Measurements from ENCODE around the gene BICD2. TPM values are rescaled to one million over a fixed set of nuclear protein-coding genes. Genes with fewer than 3 reads are reported as not detected.

BICD2 gene
- polyA plus RNA-seq, 4 donors = 0.67 to 9.7 (median 3.3) TPM

- Histone ChIP-seq H3K27me3 (ENCODE audit: control insufficient read depth in 3 of 3, insufficient read depth in 3 of 3, low read length in 3 of 3) (no peaks in the 10 kb centered on the region), H3K9me3 (ENCODE audit: control insufficient read depth in 2 of 2, insufficient read depth in 1 of 2, low read depth in 1 of 2, low read length in 1 of 2) (no peaks in the 10 kb centered on the region), H3K27ac (ENCODE audit: low read depth in 1 of 3, low read length in 2 of 3) (no peak overlapping the region), H3K4me1 (ENCODE audit: control insufficient read depth in 3 of 3, insufficient read depth in 2 of 3, low read depth in 1 of 3, low read length in 2 of 3) (peaks cover 0 to 9% (median 0%) of the 10 kb centered on the region in 3 donors), H3K36me3 (ENCODE audit: control insufficient read depth in 3 of 3, insufficient read depth in 2 of 3, low read depth in 1 of 3, low read length in 3 of 3) (peaks cover 0 to 53% (median 0%) of the 10 kb centered on the region in 3 donors), H3K4me3 (ENCODE audit: low read depth in 1 of 3, low read length in 3 of 3) (no peak overlapping the region)
- FAIRE-seq (no peak), DNase-seq (no peak)
- WGBS, 3 donors = 95 to 97% (median 97%) methylated on average over 8 of the region's 8 CpGs
Observed at GRCh38 chr9:92730897-92731296, 33.7 kb downstream of the BICD2 start.

GRCh38 chr9:92729735-92730155, 34.9 kb downstream of the BICD2 start:
- no peak for DNase-seq
- H3K27me3 ChIP-seq (ENCODE audit: control insufficient read depth in 3 of 3, insufficient read depth in 3 of 3, low read length in 3 of 3) = no peaks in the 10 kb centered on the region
- H3K27ac ChIP-seq (ENCODE audit: low read depth in 1 of 3, low read length in 2 of 3) = no peak overlapping the region
- H3K9me3 ChIP-seq (ENCODE audit: control insufficient read depth in 2 of 2, insufficient read depth in 1 of 2, low read depth in 1 of 2, low read length in 1 of 2) = no peaks in the 10 kb centered on the region
- H3K4me3 ChIP-seq (ENCODE audit: low read depth in 1 of 3, low read length in 3 of 3) = no peak overlapping the region
- H3K4me1 ChIP-seq (ENCODE audit: control insufficient read depth in 3 of 3, insufficient read depth in 2 of 3, low read depth in 1 of 3, low read length in 2 of 3) = no peaks in the 10 kb centered on the region
- peaks cover 0 to 64% (median 0%) of the 10 kb centered on the region in 3 donors for H3K36me3 ChIP-seq (ENCODE audit: control insufficient read depth in 3 of 3, insufficient read depth in 2 of 3, low read depth in 1 of 3, low read length in 3 of 3)
- FAIRE-seq = no peak
- 92 to 99% (median 92%) methylated on average over 8 to 9 of the region's 9 CpGs for WGBS, 3 donors

GRCh38 chr9:92728831-92729734, 35.5 kb downstream of the BICD2 start:
- H3K27ac ChIP-seq (ENCODE audit: low read depth in 1 of 3, low read length in 2 of 3) = no peak overlapping the region
- no peaks in the 10 kb centered on the region for H3K4me1 ChIP-seq (ENCODE audit: control insufficient read depth in 3 of 3, insufficient read depth in 2 of 3, low read depth in 1 of 3, low read length in 2 of 3)
- no peak overlapping the region for H3K4me3 ChIP-seq (ENCODE audit: low read depth in 1 of 3, low read length in 3 of 3)
- WGBS, 3 donors = 83 to 92% (median 88%) methylated on average over 22 of the region's 22 CpGs
- FAIRE-seq (no peak), DNase-seq (no peak)
- no peaks in the 10 kb centered on the region for H3K9me3 ChIP-seq (ENCODE audit: control insufficient read depth in 2 of 2, insufficient read depth in 1 of 2, low read depth in 1 of 2, low read length in 1 of 2)
- H3K27me3 ChIP-seq (ENCODE audit: control insufficient read depth in 3 of 3, insufficient read depth in 3 of 3, low read length in 3 of 3) = no peaks in the 10 kb centered on the region
- H3K36me3 ChIP-seq (ENCODE audit: control insufficient read depth in 3 of 3, insufficient read depth in 2 of 3, low read depth in 1 of 3, low read length in 3 of 3) = peaks cover 0 to 65% (median 0%) of the 10 kb centered on the region in 3 donors

GRCh38 chr9:92727716-92728700, 36.6 kb downstream of the BICD2 start:
- no peaks in the 10 kb centered on the region for H3K9me3 ChIP-seq (ENCODE audit: control insufficient read depth in 2 of 2, insufficient read depth in 1 of 2, low read depth in 1 of 2, low read length in 1 of 2)
- peaks cover 0 to 70% (median 0%) of the 10 kb centered on the region in 3 donors for H3K36me3 ChIP-seq (ENCODE audit: control insufficient read depth in 3 of 3, insufficient read depth in 2 of 3, low read depth in 1 of 3, low read length in 3 of 3)
- no peaks in the 10 kb centered on the region for H3K4me1 ChIP-seq (ENCODE audit: control insufficient read depth in 3 of 3, insufficient read depth in 2 of 3, low read depth in 1 of 3, low read length in 2 of 3)
- no peak for DNase-seq
- 92 to 96% (median 96%) methylated on average over 14 of the region's 14 CpGs for WGBS, 3 donors
- FAIRE-seq = no peak
- no peak overlapping the region for H3K27ac ChIP-seq (ENCODE audit: low read depth in 1 of 3, low read length in 2 of 3)
- H3K4me3 ChIP-seq (ENCODE audit: low read depth in 1 of 3, low read length in 3 of 3) = no peak overlapping the region
- H3K27me3 ChIP-seq (ENCODE audit: control insufficient read depth in 3 of 3, insufficient read depth in 3 of 3, low read length in 3 of 3) = no peaks in the 10 kb centered on the region

- no peak for FAIRE-seq
- 73 to 89% (median 88%) methylated on average over 13 of the region's 13 CpGs for WGBS, 3 donors
- peaks cover 0 to 77% (median 0%) of the 10 kb centered on the region in 3 donors for H3K36me3 ChIP-seq (ENCODE audit: control insufficient read depth in 3 of 3, insufficient read depth in 2 of 3, low read depth in 1 of 3, low read length in 3 of 3)
- H3K27ac ChIP-seq (ENCODE audit: low read depth in 1 of 3, low read length in 2 of 3) = no peak overlapping the region
- H3K4me3 ChIP-seq (ENCODE audit: low read depth in 1 of 3, low read length in 3 of 3) = no peak overlapping the region
- H3K4me1 ChIP-seq (ENCODE audit: control insufficient read depth in 3 of 3, insufficient read depth in 2 of 3, low read depth in 1 of 3, low read length in 2 of 3) = no peaks in the 10 kb centered on the region
- no peaks in the 10 kb centered on the region for H3K9me3 ChIP-seq (ENCODE audit: control insufficient read depth in 2 of 2, insufficient read depth in 1 of 2, low read depth in 1 of 2, low read length in 1 of 2)
- no peak for DNase-seq
- H3K27me3 ChIP-seq (ENCODE audit: control insufficient read depth in 3 of 3, insufficient read depth in 3 of 3, low read length in 3 of 3) = no peaks in the 10 kb centered on the region
Observed at GRCh38 chr9:92726971-92727715, 37.5 kb downstream of the BICD2 start.

GRCh38 chr9:92726348-92726747, 38.3 kb downstream of the BICD2 start:
- DNase-seq (no peak), FAIRE-seq (no peak)
- H3K4me3 ChIP-seq (ENCODE audit: low read depth in 1 of 3, low read length in 3 of 3) = no peak overlapping the region
- no peaks in the 10 kb centered on the region for H3K4me1 ChIP-seq (ENCODE audit: control insufficient read depth in 3 of 3, insufficient read depth in 2 of 3, low read depth in 1 of 3, low read length in 2 of 3)
- whole genome bisulfite sequencing, 3 donors = 92 to 97% (median 95%) methylated on average over 4 of the region's 4 CpGs
- no peaks in the 10 kb centered on the region for H3K27me3 ChIP-seq (ENCODE audit: control insufficient read depth in 3 of 3, insufficient read depth in 3 of 3, low read length in 3 of 3)
- no peak overlapping the region for H3K27ac ChIP-seq (ENCODE audit: low read depth in 1 of 3, low read length in 2 of 3)
- peaks cover 0 to 81% (median 0%) of the 10 kb centered on the region in 3 donors for H3K36me3 ChIP-seq (ENCODE audit: control insufficient read depth in 3 of 3, insufficient read depth in 2 of 3, low read depth in 1 of 3, low read length in 3 of 3)
- no peaks in the 10 kb centered on the region for H3K9me3 ChIP-seq (ENCODE audit: control insufficient read depth in 2 of 2, insufficient read depth in 1 of 2, low read depth in 1 of 2, low read length in 1 of 2)

- Histone ChIP-seq H3K4me3 (ENCODE audit: low read depth in 1 of 3, low read length in 3 of 3) (no peak overlapping the region), H3K4me1 (ENCODE audit: control insufficient read depth in 3 of 3, insufficient read depth in 2 of 3, low read depth in 1 of 3, low read length in 2 of 3) (no peaks in the 10 kb centered on the region), H3K27me3 (ENCODE audit: control insufficient read depth in 3 of 3, insufficient read depth in 3 of 3, low read length in 3 of 3) (no peaks in the 10 kb centered on the region), H3K9me3 (ENCODE audit: control insufficient read depth in 2 of 2, insufficient read depth in 1 of 2, low read depth in 1 of 2, low read length in 1 of 2) (no peaks in the 10 kb centered on the region), H3K36me3 (ENCODE audit: control insufficient read depth in 3 of 3, insufficient read depth in 2 of 3, low read depth in 1 of 3, low read length in 3 of 3) (peaks cover 0 to 81% (median 0%) of the 10 kb centered on the region in 3 donors), H3K27ac (ENCODE audit: low read depth in 1 of 3, low read length in 2 of 3) (no peak overlapping the region)
- FAIRE-seq (no peak), DNase-seq (no peak)
- WGBS, 3 donors = 93 to 100% (median 100%) methylated on average over 1 of the region's 1 CpG
Observed at GRCh38 chr9:92725766-92726165, 38.9 kb downstream of the BICD2 start.

- H3K36me3 ChIP-seq (ENCODE audit: control insufficient read depth in 3 of 3, insufficient read depth in 2 of 3, low read depth in 1 of 3, low read length in 3 of 3) = peaks cover 0 to 87% (median 3%) of the 10 kb centered on the region in 3 donors
- H3K27me3 ChIP-seq (ENCODE audit: control insufficient read depth in 3 of 3, insufficient read depth in 3 of 3, low read length in 3 of 3) = no peaks in the 10 kb centered on the region
- 95 to 100% (median 100%) methylated on average over 4 of the region's 4 CpGs for WGBS, 3 donors
- FAIRE-seq (no peak), DNase-seq (no peak)
- H3K4me3 ChIP-seq (ENCODE audit: low read depth in 1 of 3, low read length in 3 of 3) = no peak overlapping the region
- H3K4me1 ChIP-seq (ENCODE audit: control insufficient read depth in 3 of 3, insufficient read depth in 2 of 3, low read depth in 1 of 3, low read length in 2 of 3) = no peaks in the 10 kb centered on the region
- no peak overlapping the region for H3K27ac ChIP-seq (ENCODE audit: low read depth in 1 of 3, low read length in 2 of 3)
- no peaks in the 10 kb centered on the region for H3K9me3 ChIP-seq (ENCODE audit: control insufficient read depth in 2 of 2, insufficient read depth in 1 of 2, low read depth in 1 of 2, low read length in 1 of 2)
Observed at GRCh38 chr9:92725266-92725545, 39.4 kb downstream of the BICD2 start.
